Activated T-helper 2 cell treated with anti-CD3 and anti-CD28 coated beads, Interferon-gamma antibody, Interleukin-2, Interleukin-4, amounts not matched to agents 10 μg/mL and 5 μg/mL and 100 μg/mL, durations not matched to agents 14 hours and 24 hours and 36 hours (primary cell): ENCODE measurements around the gene PIAS4. TPM values are rescaled to one million over a fixed set of nuclear protein-coding genes. Genes with fewer than 3 reads are reported as not detected.

Source experiments
- DNase-seq: peaks from one replicate; pipeline ENCODE4 v3.0.0; 2021; ENCODE audit warnings: low spot score
- H3K27ac Mint-ChIP-seq: one replicate; pipeline ENCODE4 v1.8.0; 2021; ENCODE audit warnings: mixed read lengths
- H3K27me3 Mint-ChIP-seq: one replicate; pipeline ENCODE4 v1.8.0; 2021; ENCODE audit warnings: low read depth, mixed read lengths
- H3K36me3 Mint-ChIP-seq: one replicate; pipeline ENCODE4 v1.8.0; 2021; ENCODE audit warnings: low read depth, mixed read lengths
- H3K4me1 Mint-ChIP-seq: one replicate; pipeline ENCODE4 v1.8.0; 2021; ENCODE audit warnings: low read depth, mixed read lengths
- H3K4me3 Mint-ChIP-seq: one replicate; pipeline ENCODE4 v1.8.0; 2021; ENCODE audit warnings: low read depth, mild to moderate bottlenecking, moderate library complexity, mixed read lengths
- H3K9me3 Mint-ChIP-seq: one replicate; pipeline ENCODE4 v1.8.0; 2021; ENCODE audit warnings: mixed read lengths
- intact Hi-C: fragments of 100-400 bp; cut with micrococcal nuclease; formaldehyde crosslinking; loops from one replicate; pipeline ENCODE4 v1.15.1; 2023
- total RNA-seq: library from RNA; stranded (reverse); gene quantifications from 2 replicates; pipeline ENCODE4 v1.2.3, GENCODE V29; 2022

Gene PIAS4
- total RNA-seq, 1 donor from 2014 or later = 36.3 TPM

GRCh38 chr19:3969435-3970312 lies 37.9 kb upstream of the PIAS4 start:
- H3K27me3 Mint-ChIP-seq = no peaks in the 10 kb centered on the region
- peak overlapping the region; percentile 91 for H3K4me3 Mint-ChIP-seq
- H3K9me3 Mint-ChIP-seq = no peaks in the 10 kb centered on the region
- peaks cover 34% of the 10 kb centered on the region for H3K36me3 Mint-ChIP-seq
- H3K4me1 Mint-ChIP-seq = peaks cover 17% of the 10 kb centered on the region
- no peak for DNase-seq
- intact Hi-C loops = no loop called here
- peak overlapping the region; percentile 74 for H3K27ac Mint-ChIP-seq

- Mint-ChIP-seq H3K9me3 (no peaks in the 10 kb centered on the region), H3K4me3 (peak overlapping the region; percentile 91), H3K36me3 (peaks cover 30% of the 10 kb centered on the region), H3K27me3 (no peaks in the 10 kb centered on the region), H3K27ac (peak overlapping the region; percentile 74), H3K4me1 (peaks cover 17% of the 10 kb centered on the region)
- intact Hi-C loops = no loop called here
- no peak for DNase-seq
These were observed 37.2 kb upstream of the PIAS4 start for GRCh38 chr19:3970313-3970807.

GRCh38 chr19:3970808-3971598 lies 36.5 kb upstream of the PIAS4 start, which contains the start of gene DAPK3:
TSS of gene DAPK3 (minus strand) at chr19:3971099. CDS start at chr19:3969735, 1,364 bp downstream.
- H3K36me3 Mint-ChIP-seq = peaks cover 32% of the 10 kb centered on the region
- H3K27ac Mint-ChIP-seq = peak within 1 kb of the TSS; percentile 74
- peak within 1 kb of the TSS; percentile 91 for H3K4me3 Mint-ChIP-seq
- DNase-seq = peak; percentile 93
- H3K9me3 Mint-ChIP-seq = no peaks in the 10 kb centered on the region
- peaks cover 17% of the 10 kb centered on the region for H3K4me1 Mint-ChIP-seq
- intact Hi-C loops = loop anchor here (1.0 kb wide), 1 partner anchor 15 kb away; no protein-coding TSS in a partner anchor
- H3K27me3 Mint-ChIP-seq = no peaks in the 10 kb centered on the region

GRCh38 chr19:3975144-3975543 lies 32.4 kb upstream of the PIAS4 start:
- Mint-ChIP-seq H3K4me3 (no peak overlapping the region), H3K36me3 (peaks cover 45% of the 10 kb centered on the region)
- no peak for DNase-seq

GRCh38 chr19:3975637-3976087 lies 31.9 kb upstream of the PIAS4 start:
- Mint-ChIP-seq H3K27ac (no peak overlapping the region), H3K9me3 (no peaks in the 10 kb centered on the region), H3K4me3 (no peak overlapping the region), H3K36me3 (peaks cover 50% of the 10 kb centered on the region), H3K4me1 (peaks cover 5% of the 10 kb centered on the region), H3K27me3 (no peaks in the 10 kb centered on the region)
- intact Hi-C loops = no loop called here
- DNase-seq = no peak

More at GRCh38 chr19:3975144-3975543, 32.4 kb upstream of the PIAS4 start:
- intact Hi-C loops = no loop called here
- H3K27ac Mint-ChIP-seq = no peak overlapping the region
- H3K4me1 Mint-ChIP-seq = peaks cover 7% of the 10 kb centered on the region
- no peaks in the 10 kb centered on the region for H3K9me3 Mint-ChIP-seq
- H3K27me3 Mint-ChIP-seq = no peaks in the 10 kb centered on the region

GRCh38 chr19:3976495-3977241 lies 30.9 kb upstream of the PIAS4 start:
- peaks cover 60% of the 10 kb centered on the region for H3K36me3 Mint-ChIP-seq
- H3K9me3 Mint-ChIP-seq = no peaks in the 10 kb centered on the region
- no peak overlapping the region for H3K4me3 Mint-ChIP-seq
- no peaks in the 10 kb centered on the region for H3K4me1 Mint-ChIP-seq
- no peaks in the 10 kb centered on the region for H3K27me3 Mint-ChIP-seq
- intact Hi-C loops = no loop called here
- DNase-seq = no peak
- no peak overlapping the region for H3K27ac Mint-ChIP-seq

- DNase-seq = no peak
- Mint-ChIP-seq H3K9me3 (no peaks in the 10 kb centered on the region), H3K36me3 (peaks cover 68% of the 10 kb centered on the region), H3K4me3 (no peak overlapping the region), H3K27me3 (no peaks in the 10 kb centered on the region), H3K4me1 (peaks cover under 1% of the 10 kb centered on the region), H3K27ac (no peak overlapping the region)
- intact Hi-C loops = no loop called here
These were observed 30.0 kb upstream of the PIAS4 start for GRCh38 chr19:3977242-3978143.

GRCh38 chr19:3978145-3978544 lies 29.4 kb upstream of the PIAS4 start:
- no peaks in the 10 kb centered on the region for H3K9me3 Mint-ChIP-seq
- peaks cover 7% of the 10 kb centered on the region for H3K4me1 Mint-ChIP-seq
- no peak overlapping the region for H3K4me3 Mint-ChIP-seq
- H3K36me3 Mint-ChIP-seq = peaks cover 74% of the 10 kb centered on the region
- intact Hi-C loops = no loop called here
- no peak for DNase-seq
- no peak overlapping the region for H3K27ac Mint-ChIP-seq
- H3K27me3 Mint-ChIP-seq = no peaks in the 10 kb centered on the region

- peaks cover 18% of the 10 kb centered on the region for H3K4me1 Mint-ChIP-seq
- H3K4me3 Mint-ChIP-seq = no peak overlapping the region
- H3K36me3 Mint-ChIP-seq = peaks cover 86% of the 10 kb centered on the region
- no peak for DNase-seq
- no peaks in the 10 kb centered on the region for H3K9me3 Mint-ChIP-seq
- no peaks in the 10 kb centered on the region for H3K27me3 Mint-ChIP-seq
- intact Hi-C loops = no loop called here
- H3K27ac Mint-ChIP-seq = no peak overlapping the region
These were observed 28.3 kb upstream of the PIAS4 start for GRCh38 chr19:3979289-3979673.

- intact Hi-C loops = loop anchor here (10.0 kb wide), 1 partner anchor 215 kb away; the partner anchor contains the start of genes APBA3 and MRPL54
- DNase-seq = no peak
- H3K27ac Mint-ChIP-seq = no peak overlapping the region
These were observed 27.7 kb upstream of the PIAS4 start for GRCh38 chr19:3979674-3980352.

More at GRCh38 chr19:3979674-3980352, 27.7 kb upstream of the PIAS4 start:
- peaks cover 91% of the 10 kb centered on the region for H3K36me3 Mint-ChIP-seq
- H3K4me1 Mint-ChIP-seq = peaks cover 19% of the 10 kb centered on the region
- no peaks in the 10 kb centered on the region for H3K9me3 Mint-ChIP-seq
- no peaks in the 10 kb centered on the region for H3K27me3 Mint-ChIP-seq
- H3K4me3 Mint-ChIP-seq = no peak overlapping the region
